H9 (cell line): ENCODE measurements around the gene BICD2. TPM values are rescaled to one million over a fixed set of nuclear protein-coding genes. Genes with fewer than 3 reads are reported as not detected.
A peak's percentile ranks its signal among the peaks of the same experiment; 100 is the strongest.

Experiments
- DNase-seq: peaks from one replicate; pipeline ENCODE4 v3.0.0-alpha.2; 2017
- H2AFZ ChIP-seq: one replicate; pipeline ENCODE4 v1.6.1; 2013; ENCODE audit warnings: mild to moderate bottlenecking, low read length, control low read depth, moderate library complexity
- H2AK5ac ChIP-seq: 2 replicates; pipeline ENCODE4 v1.6.1; 2013; ENCODE audit warnings: low read length, control low read depth, mixed read lengths; ENCODE audit not compliant: insufficient read length
- H2BK120ac ChIP-seq: one replicate; pipeline ENCODE4 v1.6.1; 2013; ENCODE audit warnings: low read depth, mild to moderate bottlenecking, low read length, control low read depth, inconsistent platforms; ENCODE audit not compliant: poor library complexity, severe bottlenecking
- H2BK12ac ChIP-seq: 2 replicates; pipeline ENCODE4 v1.6.1; 2013; ENCODE audit warnings: low read length, control low read depth, mixed read lengths, low read depth; ENCODE audit not compliant: insufficient read length
- H2BK15ac ChIP-seq: 2 replicates; pipeline ENCODE4 v1.6.1; 2013; ENCODE audit warnings: low read depth, low read length, control low read depth
- H2BK20ac ChIP-seq: one replicate; pipeline ENCODE4 v1.6.1; 2013; ENCODE audit warnings: low read depth, mild to moderate bottlenecking, low read length, control low read depth, inconsistent platforms; ENCODE audit not compliant: poor library complexity, severe bottlenecking
- H2BK5ac ChIP-seq: 2 replicates; pipeline ENCODE4 v1.6.1; 2013; ENCODE audit warnings: low read length, control low read depth, mixed read lengths; ENCODE audit not compliant: insufficient read length
- H3K14ac ChIP-seq: 2 replicates; pipeline ENCODE4 v1.6.1; 2013; ENCODE audit warnings: low read length, control low read depth; ENCODE audit not compliant: insufficient read depth
- H3K18ac ChIP-seq: 2 replicates; pipeline ENCODE4 v1.6.1; 2013; ENCODE audit warnings: low read depth, mild to moderate bottlenecking, mixed read lengths, low read length, control low read depth; ENCODE audit not compliant: insufficient read length
- H3K23ac ChIP-seq: 2 replicates; pipeline ENCODE4 v1.6.1; 2013; ENCODE audit warnings: low read length, control low read depth, mixed read lengths, low read depth; ENCODE audit not compliant: insufficient read length
- H3K23me2 ChIP-seq: 2 replicates; pipeline ENCODE4 v1.6.1; 2013; ENCODE audit warnings: low read depth, mild to moderate bottlenecking, mixed read lengths, low read length, control low read depth; ENCODE audit not compliant: insufficient read length, poor library complexity, severe bottlenecking
- H3K27ac ChIP-seq: 2 replicates; pipeline ENCODE4 v1.5.1; 2013; ENCODE audit warnings: low read length, control low read depth, mixed read lengths, low read depth; ENCODE audit not compliant: insufficient read length
- H3K27me3 ChIP-seq: 2 replicates; pipeline ENCODE4 v1.6.1; 2013; ENCODE audit warnings: low read length, control low read depth, inconsistent platforms; ENCODE audit not compliant: insufficient read depth
- H3K4ac ChIP-seq: 2 replicates; pipeline ENCODE4 v1.6.1; 2013; ENCODE audit warnings: low read depth, mild to moderate bottlenecking, control low read depth, inconsistent platforms, low read length, moderate library complexity
- H3K4me1 ChIP-seq: 2 replicates; pipeline ENCODE4 v1.6.1; 2013; ENCODE audit warnings: low read length, control low read depth, inconsistent platforms; ENCODE audit not compliant: insufficient read depth
- H3K4me2 ChIP-seq: 2 replicates; pipeline ENCODE4 v1.6.1; 2013; ENCODE audit warnings: low read length, control low read depth, mixed read lengths; ENCODE audit not compliant: insufficient read length, insufficient read depth
- H3K56ac ChIP-seq: 2 replicates; pipeline ENCODE4 v1.6.1; 2013; ENCODE audit warnings: low read depth, mild to moderate bottlenecking, mixed read lengths, low read length, control low read depth; ENCODE audit not compliant: insufficient read length
- H3K79me1 ChIP-seq: 2 replicates; pipeline ENCODE4 v1.6.1; 2013; ENCODE audit warnings: low read depth, mild to moderate bottlenecking, moderate library complexity, low read length, control low read depth, inconsistent platforms; ENCODE audit not compliant: insufficient read depth, poor library complexity, severe bottlenecking
- H3K79me2 ChIP-seq: 2 replicates; pipeline ENCODE4 v1.6.1; 2013; ENCODE audit warnings: low read length, control low read depth, inconsistent platforms; ENCODE audit not compliant: insufficient read depth
- H3K9ac ChIP-seq: 2 replicates; pipeline ENCODE4 v1.6.1; 2013; ENCODE audit warnings: low read length, control low read depth, mixed read lengths; ENCODE audit not compliant: insufficient read length; ENCODE audit errors: extremely low read depth
- H3K9me3 ChIP-seq: one replicate; pipeline ENCODE4 v1.6.1; 2013; ENCODE audit warnings: low read depth, low read length, inconsistent platforms; ENCODE audit not compliant: control insufficient read depth
- H3T11ph ChIP-seq: one replicate; pipeline ENCODE4 v1.6.1; 2013; ENCODE audit warnings: mild to moderate bottlenecking, low read length, control low read depth, inconsistent platforms
- H4K20me1 ChIP-seq: one replicate; pipeline ENCODE4 v1.6.1; 2013; ENCODE audit not compliant: control insufficient read depth, insufficient read length, insufficient read depth
- H4K5ac ChIP-seq: 2 replicates; pipeline ENCODE4 v1.6.1; 2013; ENCODE audit warnings: low read depth, mild to moderate bottlenecking, mixed read lengths, low read length, control low read depth; ENCODE audit not compliant: insufficient read length
- H4K8ac ChIP-seq: replicated peaks from 2 replicates; pipeline ENCODE4 v1.6.1; 2013; ENCODE audit warnings: low read length, control low read depth, mixed read lengths, low read depth; ENCODE audit not compliant: insufficient read length
- H4K91ac ChIP-seq: 2 replicates; pipeline ENCODE4 v1.6.1; 2013; ENCODE audit warnings: low read depth, mild to moderate bottlenecking, moderate library complexity, mixed read lengths, low read length, control low read depth; ENCODE audit not compliant: insufficient read length
- H3K27ac Mint-ChIP-seq, 3 experiments: 2 replicates in 2 of 3; 3 replicates in 1 of 3; pipeline ENCODE4 v1.8.0; 2020 to 2021; ENCODE audit warnings: mixed read lengths in 3 of 3, mild to moderate bottlenecking in 1 of 3, moderate library complexity in 1 of 3
- H3K27me3 Mint-ChIP-seq: 2 replicates; pipeline ENCODE4 v1.8.0; 2021; ENCODE audit warnings: low read depth, mild to moderate bottlenecking, moderate library complexity, mixed read lengths
- H3K36me3 Mint-ChIP-seq, 3 experiments: 2 replicates in 2 of 3; 3 replicates in 1 of 3; pipeline ENCODE4 v1.8.0; 2020 to 2021; ENCODE audit warnings: low read depth in 3 of 3, mixed read lengths in 3 of 3; ENCODE audit not compliant: insufficient read depth in 1 of 3
- H3K4me1 Mint-ChIP-seq, 2 experiments: 2 replicates each; pipeline ENCODE4 v1.8.0; 2020; ENCODE audit warnings: mixed read lengths in 2 of 2
- H3K4me3 Mint-ChIP-seq, 2 experiments: 2 replicates in 1 of 2; 3 replicates in 1 of 2; pipeline ENCODE4 v1.8.0; 2020 to 2021; ENCODE audit warnings: mild to moderate bottlenecking in 2 of 2, mixed read lengths in 2 of 2, moderate library complexity in 1 of 2
- H3K9me3 Mint-ChIP-seq, 2 experiments: 2 replicates in 1 of 2; 3 replicates in 1 of 2; pipeline ENCODE4 v1.8.0; 2020; ENCODE audit warnings: mild to moderate bottlenecking in 2 of 2, mixed read lengths in 2 of 2, moderate library complexity in 1 of 2
- CTCF ChIP-seq: fragments of 200-600 bp; sonication (generic); conservative IDR thresholded peaks from 3 replicates; pipeline ENCODE4 v1.8.0; 2021; ENCODE audit warnings: antibody characterized with exemption, mild to moderate bottlenecking
- WGBS: extraction: QIAGEN DNeasy Blood & Tissue Kit; methylation state at CpG from one replicate; pipeline ENCODE4 v1.1.7; 2013; ENCODE audit warnings: missing lambda C conversion rate, low lambda C conversion rate, mixed read lengths; ENCODE audit not compliant: insufficient read length; ENCODE audit errors: extremely low coverage; 5-methylcytosine and 5-hydroxymethylcytosine counted together
- total RNA-seq: library from RNA; stranded (reverse); gene quantifications from 2 replicates; pipeline ENCODE4 v1.2.1, GENCODE V29; 2021

Gene BICD2
- total RNA-seq, 1 experiment from 2014 or later: 22.3 TPM

- Mint-ChIP-seq H3K4me1 (peaks cover 52 to 64% of the 10 kb centered on the region in 2 experiments), H3K4me3 (peak overlapping the region in 1 of 2 experiments; percentile 55; a peak in 1 of 5 replicates), H3K27ac (peak overlapping the region in 1 of 3 experiments; percentile 72; a peak in 1 of 7 replicates), H3K27me3 (no peaks in the 10 kb centered on the region), H3K36me3 (peaks cover 0 to 12% (median 9%) of the 10 kb centered on the region in 3 experiments; a peak in 5 of 7 replicates), H3K9me3 (peaks cover 2 to 5% of the 10 kb centered on the region in 2 experiments; a peak in 4 of 5 replicates)
- Histone ChIP-seq H3K14ac (peak overlapping the region; percentile 16; the same call in 1 of the 2 replicates), H4K8ac (no peak overlapping the region), H2BK5ac (no peak overlapping the region), H2BK12ac (no peak overlapping the region), H3K27ac (no peak overlapping the region), H3K27me3 (no peaks in the 10 kb centered on the region), H2BK120ac (no peak overlapping the region), H3K23ac (no peak overlapping the region), H3K9me3 (no peaks in the 10 kb centered on the region), H2BK15ac (no peak overlapping the region), H2BK20ac (no peak overlapping the region), H4K5ac (no peak overlapping the region), H3T11ph (no peak overlapping the region), H2AK5ac (no peak overlapping the region), H3K4ac (no peak overlapping the region), H3K56ac (no peak overlapping the region), H3K18ac (no peak overlapping the region), H3K79me2 (peaks cover 24% of the 10 kb centered on the region; the same call in 1 of the 2 replicates), H3K79me1 (peaks cover 4% of the 10 kb centered on the region), H3K9ac (no peak overlapping the region), H3K23me2 (no peaks in the 10 kb centered on the region), H4K91ac (no peak overlapping the region), H4K20me1 (no peaks in the 10 kb centered on the region), H2AFZ (no peak overlapping the region), H3K4me2 (no peak overlapping the region), H3K4me1 (no peaks in the 10 kb centered on the region; the same call in 1 of the 2 replicates)
- no CpG with 5 or more reads among the region's 6 CpGs for WGBS
- TF ChIP-seq CTCF: no peak
- DNase-seq: no peak
Measured at GRCh38 chr9:92749934-92750315, 14.7 kb downstream of the BICD2 start.
